Kidney (tissue), 14 donors: ENCODE data around the gene GORASP1. TPM values are rescaled to one million over a fixed set of nuclear protein-coding genes. Genes with fewer than 3 reads are reported as not detected.

Experiments used
- DNase-seq, 5 donors: peaks; one replicate each; pipeline ENCODE4 v3.0.0-alpha.2; 2013 to 2020
- FAIRE-seq: peaks from 2 replicates; lab custom pipeline; 2012; peaks lifted over from hg19 to GRCh38; lab: Jason Lieb, UNC
- H3K27ac ChIP-seq, 2 donors: one replicate each; pipeline ENCODE4 v1.7.0; 2013; ENCODE audit warnings: low read depth in 2 of 2, low read length in 2 of 2, inconsistent platforms in 1 of 2
- H3K27me3 ChIP-seq: one replicate; pipeline ENCODE4 v1.7.1; 2013; ENCODE audit warnings: low read length, inconsistent platforms; ENCODE audit not compliant: control insufficient read depth, insufficient read depth
- H3K36me3 ChIP-seq, 3 donors: one replicate each; pipeline versions ENCODE4 v1.7.0 to v1.7.1; 2013; ENCODE audit warnings: low read length in 3 of 3, control low read depth in 1 of 3, inconsistent platforms in 1 of 3; ENCODE audit not compliant: insufficient read depth in 3 of 3, control insufficient read depth in 2 of 3
- H3K4me1 ChIP-seq, 3 donors: one replicate each; pipeline versions ENCODE4 v1.7.0 to v1.7.1; 2013; ENCODE audit warnings: low read length in 3 of 3, inconsistent platforms in 1 of 3, low read depth in 1 of 3; ENCODE audit not compliant: control insufficient read depth in 2 of 3, insufficient read depth in 2 of 3
- H3K4me3 ChIP-seq, 3 donors: one replicate each; pipeline versions ENCODE4 v1.7.0 to v1.8.1; 2013; ENCODE audit warnings: low read length in 3 of 3, control low read depth in 1 of 3, inconsistent platforms in 1 of 3
- H3K9ac ChIP-seq, 3 donors: one replicate each; pipeline versions ENCODE4 v1.7.0 to v1.7.1; 2013; ENCODE audit warnings: low read length in 3 of 3, control low read depth in 1 of 3, inconsistent platforms in 1 of 3
- H3K9me3 ChIP-seq, 3 donors: one replicate each; pipeline versions ENCODE4 v1.7.0 to v1.7.1; 2013; ENCODE audit warnings: low read length in 3 of 3, control low read depth in 1 of 3, inconsistent platforms in 1 of 3; ENCODE audit not compliant: control insufficient read depth in 2 of 3, insufficient read depth in 1 of 3
- CTCF ChIP-seq: IDR thresholded peaks from 3 replicates; pipeline ENCODE4 v1.5.1; 2012; ENCODE audit warnings: mild to moderate bottlenecking, moderate library complexity, borderline replicate concordance; ENCODE audit not compliant: insufficient read depth; ENCODE audit errors: extremely low read depth
- intact Hi-C: fragments of 100-400 bp; cut with DNase I; formaldehyde crosslinking; loops from one replicate; pipeline ENCODE4 v1.11.1; 2022
- microRNA-seq: library from miRNA; unstranded; fragments of <30 nt; microRNA quantifications from one replicate; pipeline ENCODE4 v1.2.0, GENCODE V29; 2020
- polyA plus RNA-seq: library from polyadenylated mRNA; stranded (reverse); fragments of 350-450 nt; fragmentation: Illumina TruSeq; extraction: RNeasy Lipid Tissue Mini Kit (QIAGEN cat#74804); gene quantifications from one replicate; pipeline ENCODE4 v1.2.3, GENCODE V29; 2014; ENCODE audit warnings: low read depth, low replicate concordance; ENCODE audit not compliant: insufficient read depth
- total RNA-seq: library from RNA; stranded (reverse); fragmentation: NEBNext Ultra II Directional; extraction: Animal tissue kit (Norgen Biotek cat#: 25700); gene quantifications from one replicate; pipeline ENCODE4 v1.2.1, GENCODE V29; 2021
- donor health status: control.
- donor health status: control.
- donor health status: control.
- donor health status: control.
- donor health status: control.
- donor health status: DM: yes; HTN: yes; CAD: no.
- donor health status: Normal renal cell carcinoma (clear cell type).

Gene GORASP1
- total and polyA plus RNA-seq, 2 donors from 2014 or later = 38.8 to 70.9 TPM

DNA sequence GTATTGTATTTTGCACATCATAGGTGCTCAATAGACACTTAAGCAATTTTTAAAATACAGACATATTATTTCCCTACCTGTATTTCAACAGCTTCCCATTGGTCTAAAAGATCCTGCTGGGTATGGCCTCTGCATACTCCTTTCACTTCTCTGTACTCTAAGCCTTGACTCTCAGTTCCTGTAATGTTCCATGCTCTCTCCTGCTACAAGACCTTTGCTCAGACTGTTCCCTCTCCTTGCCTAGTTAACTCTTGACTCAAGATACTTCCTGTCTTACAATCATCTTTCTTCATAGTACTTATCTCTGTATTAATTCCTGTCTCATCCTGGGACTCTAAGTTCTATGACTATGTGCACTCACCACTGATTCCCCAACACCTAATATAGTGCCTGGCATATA, 57.4 kb downstream of the GORASP1 start:
- no peak for TF ChIP-seq CTCF
- Histone ChIP-seq H3K4me1 (no peaks in the 10 kb centered on the region), H3K9ac (no peak overlapping the region), H3K36me3 (no peaks in the 10 kb centered on the region), H3K9me3 (no peaks in the 10 kb centered on the region), H3K27ac (no peak overlapping the region), H3K4me3 (no peak overlapping the region), H3K27me3 (no peaks in the 10 kb centered on the region)
- FAIRE-seq (no peak), DNase-seq (no peak)
- intact Hi-C loops = no loop called here

Small RNAs within 50 kb of the gene (microRNA-seq; reads per million reads assigned to microRNA genes)
- not detected for gene MIR6822

Other genes starting within 250 kb of the GORASP1 start
- gene SCN11A, start 55.7 kb downstream of the GORASP1 start, total RNA-seq = 0.25 TPM
- 0.17 TPM for gene SCN11A, start 55.7 kb downstream of the GORASP1 start, polyA plus RNA-seq
- gene WDR48, start 55.6 kb downstream of the GORASP1 start, total RNA-seq = 48.3 TPM
- gene WDR48, start 55.6 kb downstream of the GORASP1 start, polyA plus RNA-seq = 21.0 TPM
- 14.1 TPM for gene TTC21A, start 53 bp upstream of the GORASP1 start, total RNA-seq
- 4.8 TPM for gene TTC21A, start 53 bp upstream of the GORASP1 start, polyA plus RNA-seq
- gene CSRNP1, start 46.0 kb upstream of the GORASP1 start, total RNA-seq = 21.6 TPM
- 16.5 TPM for gene CSRNP1, start 46.0 kb upstream of the GORASP1 start, polyA plus RNA-seq
- gene XIRP1, start 85.0 kb upstream of the GORASP1 start, total RNA-seq = 0.09 TPM
- not detected for gene XIRP1, start 85.0 kb upstream of the GORASP1 start, polyA plus RNA-seq
- gene CX3CR1, start 172.4 kb upstream of the GORASP1 start, total RNA-seq = 4.4 TPM
- gene CX3CR1, start 172.4 kb upstream of the GORASP1 start, polyA plus RNA-seq = 0.99 TPM
- gene CCR8, start 222.1 kb upstream of the GORASP1 start, total RNA-seq = 0.19 TPM
- gene CCR8, start 222.1 kb upstream of the GORASP1 start, polyA plus RNA-seq = not detected